Fibroblast of the aortic adventitia (primary cell): ENCODE results near the gene TEX35. TPM values are rescaled to one million over a fixed set of nuclear protein-coding genes. Genes with fewer than 3 reads are reported as not detected.

Source experiments
- DNase-seq: peaks from one replicate; pipeline ENCODE4 v3.0.0-alpha.2; 2010; ENCODE audit warnings: low read depth
- H3K4me3 ChIP-seq: 2 replicates; pipeline ENCODE4 v1.5.1; 2011; ENCODE audit warnings: low read depth, mild to moderate bottlenecking, control low read depth, low read length, moderate library complexity
- CTCF ChIP-seq: IDR thresholded peaks from 2 replicates; pipeline ENCODE4 v1.5.1; 2011; ENCODE audit warnings: mild to moderate bottlenecking, low read length, control low read depth, inconsistent platforms; ENCODE audit not compliant: insufficient read depth
- total RNA-seq: library from RNA; depleted of rRNA; stranded (reverse); fragments of >200 nt; gene quantifications from 2 replicates; pipeline ENCODE4 v1.2.3, GENCODE V29; 2012; ENCODE audit warnings: low replicate concordance

The TEX35 gene
- total RNA-seq, 1 donor, result not detected

GRCh38 chr1:178533121-178533946 is 20.4 kb downstream of the TEX35 start:
- no peak overlapping the region for H3K4me3 ChIP-seq
- no peak for TF ChIP-seq CTCF
- DNase-seq, result no peak

GRCh38 chr1:178534137-178534868 is 21.4 kb downstream of the TEX35 start:
- TF ChIP-seq CTCF, result no peak
- H3K4me3 ChIP-seq, result no peak overlapping the region

GRCh38 chr1:178536329-178536728 is 23.4 kb downstream of the TEX35 start:
- TF ChIP-seq CTCF, result no peak
- no peak for DNase-seq
- no peak overlapping the region for H3K4me3 ChIP-seq

More at GRCh38 chr1:178534137-178534868, 21.4 kb downstream of the TEX35 start:
- no peak for DNase-seq

GRCh38 chr1:178536844-178537371 is 24.0 kb downstream of the TEX35 start:
- DNase-seq, result peak; percentile 99
- H3K4me3 ChIP-seq, result no peak overlapping the region
- TF ChIP-seq CTCF, result no peak

GRCh38 chr1:178537382-178538090 is 24.6 kb downstream of the TEX35 start:
- no peak for DNase-seq
- H3K4me3 ChIP-seq, result no peak overlapping the region
- TF ChIP-seq CTCF, result no peak

- TF ChIP-seq CTCF, result no peak
- peak; percentile 63 for DNase-seq
- H3K4me3 ChIP-seq, result no peak overlapping the region
Observed at GRCh38 chr1:178538192-178538916, 25.4 kb downstream of the TEX35 start.
